AG04450 (cell line): ENCODE measurements around the gene WTIP. TPM values are rescaled to one million over a fixed set of nuclear protein-coding genes. Genes with fewer than 3 reads are reported as not detected.

Experiments used
- CTCF ChIA-PET: fragments of 300-600, 350-600 bp; formaldehyde crosslinking; extraction: SDS; loops from one replicate; lab custom pipeline; 2022; ENCODE audit warnings: antibody characterized with exemption, inconsistent platforms; lab: Charles Lee
- POLR2A ChIA-PET: fragments of 350-600 bp; formaldehyde crosslinking; extraction: SDS; loops from one replicate; lab custom pipeline; 2021; ENCODE audit warnings: antibody characterized with exemption, inconsistent platforms; lab: Yijun Ruan, JAX
- DNase-seq: peaks from one replicate; pipeline ENCODE4 v3.0.0-alpha.2; 2011; ENCODE audit warnings: low read depth, low spot score
- H3K27ac ChIP-seq: one replicate; pipeline ENCODE4 v1.5.1; 2012; ENCODE audit warnings: low read depth, low read length, control low read depth
- H3K27me3 ChIP-seq: one replicate; pipeline ENCODE4 v1.6.0; 2012; ENCODE audit warnings: low read length; ENCODE audit not compliant: control insufficient read depth, insufficient read depth
- H3K4me3 ChIP-seq: 2 replicates; pipeline ENCODE4 v1.5.1; 2011; ENCODE audit warnings: mild to moderate bottlenecking, low read depth, low read length, control low read depth
- H3K9me3 ChIP-seq: 2 replicates; pipeline ENCODE4 v1.5.1; 2012; ENCODE audit warnings: low read length; ENCODE audit not compliant: control insufficient read depth, insufficient read depth
- CTCF ChIP-seq: IDR thresholded peaks from 2 replicates; pipeline ENCODE4 v1.5.1; 2011; ENCODE audit warnings: low read depth, low read length, control low read depth, inconsistent platforms
- polyA plus RNA-seq: library from polyadenylated mRNA; depleted of rRNA; stranded (reverse); fragments of >200 nt; gene quantifications from 2 replicates; pipeline ENCODE4 v1.2.3, GENCODE V29; 2011

WTIP gene
- polyA plus RNA-seq, 1 experiment: 27.2 TPM

- ChIA-PET POLR2A (no interaction called here), CTCF (no interaction called here)
- DNase-seq: no peak
- TF ChIP-seq CTCF: no peak
- Histone ChIP-seq H3K4me3 (no peak overlapping the region), H3K9me3 (no peaks in the 10 kb centered on the region), H3K27me3 (no peaks in the 10 kb centered on the region), H3K27ac (no peak overlapping the region)
Observed at GRCh38 chr19:34503531-34504272, 22.1 kb downstream of the WTIP start.

DNA sequence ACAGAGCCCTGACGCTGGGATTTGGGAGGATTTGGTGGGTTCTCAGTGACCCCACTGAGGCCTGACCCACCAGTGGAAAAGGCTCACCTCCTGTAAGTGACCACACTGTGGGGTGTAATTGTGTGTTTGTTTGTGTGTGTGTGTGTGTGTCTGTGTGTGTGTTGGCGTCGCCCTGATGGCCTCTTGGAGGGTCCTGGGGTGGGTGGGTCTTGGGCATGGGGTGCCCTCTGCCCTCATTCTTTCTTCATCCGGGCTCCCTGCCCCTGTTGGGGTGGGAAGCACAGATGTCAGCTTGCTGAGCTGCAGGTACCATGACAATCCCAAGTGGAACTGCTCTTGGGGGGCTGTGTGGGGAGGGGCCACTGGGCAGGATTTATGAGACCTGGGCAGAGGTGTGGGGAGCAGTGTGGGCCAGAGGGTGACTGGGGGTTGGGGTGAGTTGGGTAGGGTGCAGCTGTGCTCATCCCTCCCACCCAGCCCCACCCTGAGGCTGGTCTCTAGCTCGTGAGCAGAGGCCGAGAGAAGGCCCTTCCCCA lies 22.8 kb downstream of the WTIP start:
- CTCF ChIA-PET: no interaction called here
- no peak for DNase-seq
- POLR2A ChIA-PET: no interaction called here
- TF ChIP-seq CTCF: no peak
- H3K4me3 ChIP-seq: no peak overlapping the region
- no peaks in the 10 kb centered on the region for H3K9me3 ChIP-seq
- H3K27ac ChIP-seq: no peak overlapping the region
- no peaks in the 10 kb centered on the region for H3K27me3 ChIP-seq

GRCh38 chr19:34504809-34505291 lies 23.3 kb downstream of the WTIP start:
- CTCF ChIA-PET: no interaction called here
- H3K4me3 ChIP-seq: no peak overlapping the region

DNA sequence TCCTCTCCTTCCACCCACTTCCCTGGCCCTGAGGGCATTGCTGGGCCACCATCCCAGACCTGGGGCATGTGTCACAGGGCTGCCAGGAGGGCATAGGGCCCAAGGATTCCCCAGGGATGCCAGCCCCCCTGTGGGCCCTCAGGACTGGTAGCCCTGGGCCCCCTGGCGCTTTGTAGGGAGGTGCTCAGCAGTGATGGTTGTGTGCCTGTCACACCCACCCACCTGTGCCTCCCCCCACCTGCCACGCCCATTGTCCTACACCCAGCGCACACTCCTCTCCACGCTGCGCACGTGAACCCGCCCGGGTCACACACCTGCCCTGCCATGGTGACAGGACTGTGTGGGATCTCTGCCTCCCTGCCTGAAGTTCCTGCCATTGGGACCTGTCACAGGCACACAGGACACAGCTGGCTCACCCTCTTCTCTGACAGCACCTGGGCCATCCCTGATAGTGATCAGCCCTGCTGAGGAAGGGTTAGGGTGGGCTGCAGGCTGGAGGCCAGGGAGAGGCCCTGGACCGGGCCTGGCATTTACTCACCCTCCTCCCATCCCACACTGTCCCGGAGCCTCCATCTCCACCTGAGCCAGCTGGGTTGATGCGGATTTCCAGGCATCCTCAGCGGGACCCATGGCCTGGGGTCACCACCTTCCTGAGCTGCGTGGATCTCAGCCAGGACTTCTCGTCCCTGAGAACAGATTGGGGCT lies 23.9 kb downstream of the WTIP start:
- Histone ChIP-seq H3K4me3 (no peak overlapping the region), H3K27ac (no peak overlapping the region), H3K27me3 (no peaks in the 10 kb centered on the region), H3K9me3 (no peaks in the 10 kb centered on the region)
- ChIA-PET POLR2A (interaction anchor here (0.5 kb wide), 1 partner anchor 498 kb away, joined by 3 read pairs; no protein-coding TSS in a partner anchor), CTCF (no interaction called here)
- DNase-seq: no peak
- no peak for TF ChIP-seq CTCF

More at GRCh38 chr19:34504809-34505291, 23.3 kb downstream of the WTIP start:
- H3K9me3 ChIP-seq: no peaks in the 10 kb centered on the region
- DNase-seq: no peak
- H3K27ac ChIP-seq: no peak overlapping the region
- no peaks in the 10 kb centered on the region for H3K27me3 ChIP-seq
- POLR2A ChIA-PET: no interaction called here
- TF ChIP-seq CTCF: no peak

DNA sequence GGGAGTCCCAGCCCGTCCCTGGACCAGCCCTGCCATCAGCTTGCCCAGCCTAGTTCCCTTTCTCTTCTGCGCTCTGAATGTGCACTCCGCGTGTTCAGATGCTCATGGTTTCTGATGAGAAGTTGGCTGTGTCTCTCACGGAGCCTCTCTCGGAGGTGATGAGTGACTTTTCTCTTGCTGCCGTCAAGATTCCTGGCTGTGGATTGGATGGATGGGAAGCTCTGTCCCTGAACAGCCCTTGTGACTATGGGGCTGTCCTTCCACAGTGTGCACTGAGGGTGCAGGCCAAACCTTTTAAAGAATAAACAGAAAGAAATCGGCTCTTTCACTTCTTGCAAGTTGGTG lies 24.4 kb downstream of the WTIP start:
- ChIA-PET POLR2A (interaction anchor here (0.5 kb wide), 1 partner anchor 497 kb away, joined by 3 read pairs; no protein-coding TSS in a partner anchor), CTCF (no interaction called here)

More for the DNA sequence above, 24.4 kb downstream of the WTIP start:
- DNase-seq: no peak
- Histone ChIP-seq H3K27ac (no peak overlapping the region), H3K4me3 (no peak overlapping the region), H3K9me3 (no peaks in the 10 kb centered on the region), H3K27me3 (no peaks in the 10 kb centered on the region)
- no peak for TF ChIP-seq CTCF
